HG02970 (cell line): ENCODE results near the gene EFCAB5.

Experiments
- ATAC-seq: cut with Tn5 transposase; IDR thresholded peaks from one replicate; pipeline ENCODE4 v1.9.1; 2021; ENCODE audit warnings: mild to moderate bottlenecking, moderate library complexity, moderate number of reproducible peaks; ENCODE audit not compliant: unreplicated experiment, low FRiP score

The EFCAB5 gene

DNA sequence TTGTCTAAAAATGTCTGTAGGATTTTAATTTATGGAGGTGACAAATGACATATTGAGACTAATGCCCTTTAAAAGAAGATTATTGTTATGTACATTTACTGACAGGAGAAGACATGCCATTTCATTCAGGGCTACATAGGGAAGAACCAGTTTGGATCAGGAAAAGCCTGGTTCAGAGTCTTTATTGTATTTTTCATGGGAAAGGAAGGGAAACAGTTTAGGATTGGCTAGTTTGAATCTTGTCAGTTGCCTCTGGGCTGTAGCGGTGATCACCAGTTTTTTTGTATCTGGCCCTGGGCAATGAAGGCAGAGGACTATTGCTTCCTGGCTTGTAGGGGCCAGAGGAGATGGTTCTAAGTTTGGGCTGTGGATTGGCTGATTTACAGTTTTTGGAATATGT is 206.9 kb downstream of the EFCAB5 start:
- no peak for ATAC-seq

DNA sequence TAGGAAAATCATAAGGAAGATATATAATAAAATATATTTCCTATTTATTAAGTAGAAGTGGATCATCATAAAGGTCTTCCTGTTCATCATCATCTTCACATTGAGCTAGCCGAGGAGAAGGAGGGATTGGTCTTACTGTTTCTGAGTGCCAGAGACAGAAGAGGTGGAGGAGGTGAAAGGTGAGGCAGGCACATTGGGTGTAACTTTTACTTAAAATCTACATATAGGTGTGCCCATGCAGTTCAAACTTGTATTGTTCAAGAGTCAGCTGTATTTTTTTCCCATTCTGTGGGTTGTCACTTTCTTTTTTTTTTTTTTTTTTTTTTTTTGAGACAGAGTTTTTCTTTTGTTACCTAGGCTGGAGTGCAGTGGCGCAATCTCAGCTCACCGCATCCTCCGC is 210.0 kb downstream of the EFCAB5 start:
- ATAC-seq: no peak

DNA sequence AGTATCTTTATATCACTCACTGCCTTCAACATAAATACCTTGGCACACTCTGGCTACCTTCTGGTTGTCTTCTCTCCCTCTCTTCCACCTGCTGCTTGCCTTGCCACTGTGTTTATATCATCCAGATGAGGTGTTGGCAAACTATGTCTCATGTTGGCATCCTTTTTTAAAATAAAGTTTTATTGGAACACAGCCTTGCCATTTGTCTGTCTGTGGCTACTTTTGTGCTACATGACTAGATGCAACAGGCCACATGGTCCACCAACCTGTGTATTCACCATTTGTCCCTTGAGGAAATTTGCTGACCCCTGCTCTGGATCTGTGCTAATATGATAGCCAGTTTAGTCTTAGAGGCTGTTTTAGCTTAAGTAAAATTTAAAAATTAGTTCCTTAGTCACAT is 212.0 kb downstream of the EFCAB5 start:
- ATAC-seq: no peak

DNA sequence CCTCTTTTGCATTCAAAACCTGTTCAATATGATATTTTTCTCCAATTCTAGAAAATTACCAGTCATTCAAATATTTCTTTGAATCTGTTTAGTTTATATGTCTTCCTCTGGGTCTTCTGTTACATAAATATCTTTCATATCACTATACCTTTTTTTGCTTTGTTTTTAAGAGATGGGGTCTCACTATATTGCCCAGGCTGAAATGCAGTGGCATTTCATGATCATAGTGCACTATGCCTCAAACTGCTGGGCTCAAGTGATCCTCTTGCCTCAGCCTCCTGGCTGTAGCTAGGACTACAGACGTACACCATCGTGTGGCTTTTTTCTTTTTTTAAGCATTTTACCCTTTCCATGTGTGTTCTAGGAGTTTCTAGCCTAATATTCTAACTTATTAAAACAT is 214.0 kb downstream of the EFCAB5 start:
- no peak for ATAC-seq
